MV-4-11 (cell line): ENCODE data around the gene IPO7.
"Not testable (repeated sequence)": the region's sequence is repeated elsewhere in the genome, so short reads cannot be mapped to it uniquely, and the experiment has no call there.

Source experiments
- DNase-seq: peaks from one replicate; lab custom pipeline; 2025; lab: John Stamatoyannopoulos, UW

The IPO7 gene

GRCh38 chr11:9397746-9398680, 13.6 kb downstream of the IPO7 start:
- DNase-seq: no peak

DNA sequence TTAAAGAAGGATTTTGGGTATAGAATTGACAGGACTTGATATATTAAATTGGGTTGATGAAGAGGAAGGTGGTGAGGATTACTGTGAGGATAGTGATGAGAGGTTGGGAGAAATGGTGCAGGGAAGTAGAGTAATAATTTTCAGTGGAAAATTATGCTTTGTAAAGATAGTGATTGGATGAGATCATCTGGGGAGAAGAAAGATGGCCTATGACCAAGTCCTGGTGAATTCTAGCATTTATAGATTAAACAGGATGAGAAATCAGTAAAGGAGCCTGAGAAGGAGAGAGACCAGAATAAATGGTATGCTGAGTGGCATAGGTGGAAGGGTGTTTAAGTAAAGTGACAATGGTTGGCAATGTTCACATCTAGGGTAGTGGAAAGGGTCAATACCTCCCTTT, 15.0 kb downstream of the IPO7 start:
- DNase-seq: no peak

- DNase-seq: not testable (repeated sequence)
Measured at GRCh38 chr11:9401884-9402283, 17.4 kb downstream of the IPO7 start.

- DNase-seq: no peak
Measured at GRCh38 chr11:9428706-9429105, 44.3 kb downstream of the IPO7 start.

DNA sequence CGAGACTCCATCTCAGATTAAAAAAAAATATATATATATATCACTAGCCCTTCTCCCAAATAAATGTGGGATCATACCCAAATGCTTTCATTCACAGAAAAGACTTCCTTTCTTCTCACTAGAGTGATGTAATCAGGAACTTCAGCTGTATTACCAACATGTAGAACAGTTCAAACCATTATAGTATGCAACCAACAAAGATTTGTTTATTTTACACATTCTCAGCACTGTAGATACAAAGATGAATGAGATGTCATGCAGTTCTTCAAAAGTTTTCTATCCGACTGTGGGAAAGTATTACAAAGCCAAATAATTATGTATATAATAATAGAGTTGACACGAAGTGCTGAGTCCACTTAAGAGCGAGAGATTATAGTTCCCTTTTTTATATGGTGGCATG, 54.2 kb downstream of the IPO7 start:
- DNase-seq: no peak

GRCh38 chr11:9446230-9446629, 61.8 kb downstream of the IPO7 start:
- no peak for DNase-seq

DNA sequence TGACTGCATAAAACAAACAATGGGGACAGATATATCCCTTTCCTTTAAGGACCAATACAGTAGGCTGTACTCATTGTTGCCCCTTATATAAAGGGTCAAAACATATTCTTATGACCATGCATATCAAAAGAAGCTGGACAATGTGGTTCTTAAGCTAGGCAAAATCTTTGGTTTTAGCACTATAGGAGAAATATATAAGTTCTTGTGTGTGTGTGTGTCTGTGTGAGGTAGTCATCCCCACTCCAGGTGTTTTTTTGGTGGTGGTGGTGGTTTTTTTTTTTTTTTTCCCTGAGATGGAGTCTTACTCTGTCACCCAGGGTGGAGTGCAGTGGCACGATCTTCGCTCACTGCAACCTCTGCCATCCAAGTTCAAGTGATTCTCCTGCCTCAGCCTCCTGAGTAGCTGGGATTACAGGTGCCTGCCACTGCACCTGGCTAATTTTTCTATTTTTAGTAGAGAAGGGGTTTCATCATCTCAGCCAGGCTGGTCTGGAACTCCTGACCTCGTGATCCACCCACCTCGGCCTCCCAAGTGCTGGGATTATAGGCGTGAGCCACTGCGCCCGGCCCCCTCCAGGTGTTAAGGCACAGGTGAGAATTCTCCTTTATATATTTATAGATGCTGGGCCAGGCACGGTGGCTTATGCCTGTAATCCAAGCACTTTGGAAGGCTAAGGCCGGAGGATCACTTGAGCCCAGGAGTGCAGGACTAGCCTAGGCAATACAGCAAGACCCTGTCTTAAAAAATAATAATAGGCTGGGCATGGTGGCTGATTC, 64.3 kb downstream of the IPO7 start:
- DNase-seq: no peak

DNA sequence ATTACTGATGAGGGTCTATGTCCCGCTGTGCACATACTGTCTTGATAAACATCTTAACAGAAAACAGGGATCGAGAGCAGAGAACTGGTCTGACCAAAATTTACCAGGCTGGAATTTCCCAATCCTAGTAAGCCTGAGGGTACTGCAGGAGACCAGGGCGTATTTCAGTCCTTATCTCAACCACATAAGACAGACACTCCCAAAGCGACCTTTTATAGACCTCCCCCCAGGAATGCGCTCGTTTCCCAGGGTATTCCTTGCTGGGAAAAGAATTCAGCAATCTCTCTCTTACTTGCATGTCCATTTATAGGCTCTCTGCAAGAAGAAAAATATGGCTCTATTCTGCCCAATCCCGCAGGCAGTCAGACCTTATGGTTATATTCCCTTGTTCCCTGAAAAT, 67.6 kb downstream of the IPO7 start:
- DNase-seq: not testable (repeated sequence)

- DNase-seq: no peak
Measured at GRCh38 chr11:9455722-9456121, 71.3 kb downstream of the IPO7 start.

DNA sequence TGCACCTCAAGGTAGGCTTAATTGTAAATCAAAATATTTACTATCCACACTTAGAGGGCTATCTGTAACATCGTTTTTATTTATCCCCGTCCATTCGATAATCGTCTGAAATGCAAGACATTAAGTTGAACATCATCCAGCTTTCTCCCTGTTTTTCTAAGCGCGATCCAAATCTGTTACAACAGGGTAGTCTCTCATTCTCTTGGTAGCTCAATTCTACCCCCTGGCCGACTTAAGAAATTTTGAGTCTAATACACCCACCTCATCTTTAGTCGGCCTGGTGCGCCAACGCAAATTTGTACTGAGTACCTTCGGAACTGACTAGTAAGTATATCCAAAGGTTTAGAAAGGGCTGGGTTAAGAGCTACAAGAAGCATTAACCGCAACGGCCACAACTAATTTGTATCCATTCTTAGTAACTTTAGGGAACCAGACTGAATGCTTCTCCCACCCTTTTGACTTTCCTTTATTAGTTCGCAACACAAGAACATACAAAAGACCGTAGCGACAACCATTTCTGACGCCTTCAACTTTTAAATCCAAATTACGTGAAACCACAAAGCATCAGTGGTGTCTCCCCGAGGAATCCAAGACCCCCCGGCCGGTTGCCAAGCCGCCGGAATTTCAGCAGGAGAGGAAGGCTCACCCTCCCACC, 75.3 kb downstream of the IPO7 start:
- DNase-seq: peak; percentile 55

GRCh38 chr11:9460322-9461062, 76.0 kb downstream of the IPO7 start, which contains the start of gene ZNF143:
Gene ZNF143, plus strand, starts transcription at chr11:9461012. Its CDS starts 10,297 bp downstream, at chr11:9471309.
- DNase-seq: peak; percentile 100

- DNase-seq: peak; percentile 85
Measured at GRCh38 chr11:9461063-9461759, 76.8 kb downstream of the IPO7 start.

- peak; percentile 18 for DNase-seq
Measured at GRCh38 chr11:9461760-9462134, 77.3 kb downstream of the IPO7 start.

- no peak for DNase-seq
Measured at GRCh38 chr11:9462172-9462799, 77.8 kb downstream of the IPO7 start.

DNA sequence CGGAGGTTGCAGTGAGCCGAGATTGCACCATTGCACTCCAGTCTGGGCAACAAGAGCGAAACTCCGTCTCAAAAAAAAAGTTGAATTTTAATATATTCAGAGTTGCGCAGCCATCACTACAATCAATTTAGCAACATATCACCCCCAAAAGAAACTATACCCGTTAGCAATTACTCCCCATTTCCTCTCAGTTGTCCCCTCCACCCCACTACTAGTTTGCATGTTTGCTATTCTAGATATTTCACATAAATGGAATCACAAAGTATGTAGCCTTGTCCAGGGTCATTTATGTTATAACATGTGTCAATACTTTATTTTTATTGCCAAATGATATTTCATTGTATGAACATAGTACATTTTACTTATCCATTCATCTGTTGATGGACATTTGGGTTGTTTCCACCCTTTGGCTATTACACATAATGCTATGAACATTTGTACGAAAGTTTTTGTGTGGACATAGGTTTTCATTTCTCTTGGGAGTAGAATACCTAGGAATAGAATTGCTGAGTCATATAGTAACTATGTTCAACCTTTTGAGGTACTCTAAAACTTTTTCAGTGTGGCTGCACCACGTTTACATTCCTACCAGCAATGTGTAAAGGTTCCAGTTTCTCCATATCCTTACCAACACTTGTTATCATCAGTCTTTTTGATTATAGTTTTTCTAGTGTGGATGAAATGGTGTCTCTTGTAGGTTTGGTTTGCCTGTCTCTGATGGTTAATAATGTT, 78.5 kb downstream of the IPO7 start:
- DNase-seq: no peak

DNA sequence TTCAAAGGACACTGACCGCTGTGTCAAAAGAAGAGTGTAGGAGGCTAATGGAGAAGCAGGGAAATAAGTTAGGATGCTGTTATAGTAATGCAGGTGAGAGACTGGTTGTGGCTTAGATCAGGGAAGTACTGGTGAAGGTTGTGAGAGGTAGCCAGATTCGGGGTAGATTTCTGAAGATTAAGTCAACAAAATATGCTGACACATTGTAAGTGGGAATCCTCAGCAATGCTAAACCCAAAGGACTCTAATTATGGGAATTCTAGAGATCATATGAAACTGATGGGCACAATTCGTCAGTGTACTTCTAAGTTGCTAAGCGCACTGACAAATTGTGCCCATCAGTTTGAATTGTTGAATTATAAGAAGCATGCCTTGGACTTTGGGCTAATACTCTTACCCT, 86.3 kb downstream of the IPO7 start:
- no peak for DNase-seq

- DNase-seq: no peak
Measured at GRCh38 chr11:9473408-9473807, 89.0 kb downstream of the IPO7 start.

GRCh38 chr11:9479899-9480298, 95.4 kb downstream of the IPO7 start:
- DNase-seq: no peak

DNA sequence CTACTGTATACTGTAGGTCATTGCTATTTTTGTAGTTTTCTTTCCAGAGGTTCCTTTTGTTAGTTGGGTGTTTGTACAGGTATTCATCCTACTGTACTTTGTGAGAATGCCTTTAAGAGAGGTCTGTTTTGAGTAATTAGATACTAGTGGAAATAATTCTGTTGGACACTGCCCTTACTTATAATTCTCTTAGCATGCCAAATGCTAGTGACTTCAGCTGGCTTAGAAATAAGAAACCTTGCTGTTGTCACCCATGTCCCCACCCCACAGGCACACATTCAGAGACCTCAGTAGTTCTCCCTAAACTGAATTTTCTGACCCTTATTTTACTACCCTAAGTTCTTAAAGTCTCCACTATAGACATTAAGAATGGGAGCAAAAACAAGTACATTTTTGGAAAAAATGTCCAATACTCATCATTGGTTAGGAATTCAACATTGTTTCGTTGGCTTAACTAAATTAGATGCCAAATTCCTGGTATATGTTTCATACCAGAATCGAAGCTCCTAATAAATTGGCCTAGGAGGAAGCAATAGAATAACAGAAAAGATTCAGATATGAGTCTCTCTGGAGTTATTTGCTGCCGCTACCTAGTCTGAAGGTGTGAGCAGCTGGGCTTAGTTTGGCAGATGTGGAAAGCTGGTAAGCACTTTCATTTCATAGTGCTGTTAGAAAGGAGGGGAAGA, 104.8 kb downstream of the IPO7 start:
- DNase-seq: no peak
